SK-N-SH (cell line): ENCODE data around the gene MDK. TPM values are rescaled to one million over a fixed set of nuclear protein-coding genes. Genes with fewer than 3 reads are reported as not detected.

Experiments
- CTCF ChIA-PET: fragments of 300-600, 350-600 bp; formaldehyde crosslinking; extraction: SDS; loops from one replicate; lab custom pipeline; 2021; lab: Yijun Ruan, JAX
- POLR2A ChIA-PET: fragments of 350-600 bp; sonication (Branson Sonifier 250); formaldehyde crosslinking; extraction: SDS; loops from one replicate; lab custom pipeline; 2020; ENCODE audit warnings: antibody characterized with exemption, inconsistent platforms; lab: Yijun Ruan, JAX
- DNase-seq: peaks from one replicate; pipeline ENCODE4 v3.0.0; 2012
- H2AFZ ChIP-seq: fragments of 200-600 bp; sonication (generic); 2 replicates; pipeline ENCODE4 v1.8.1; 2016; ENCODE audit warnings: antibody characterized with exemption, mild to moderate bottlenecking, low read depth
- H3F3A ChIP-seq: fragments of 200-600 bp; sonication (generic); replicated peaks from 2 replicates; pipeline ENCODE3; 2016; ENCODE audit warnings: antibody characterized with exemption, mild to moderate bottlenecking; ENCODE audit not compliant: insufficient read depth
- H3K27ac ChIP-seq, 2 experiments: fragments of 200-500 bp in 1 of 2; fragments of 200-600 bp in 1 of 2; sonication (Bioruptor generic) in 1 of 2; sonication (generic), shearing (Covaris generic) in 1 of 2; 2 replicates each; pipeline versions ENCODE4 v1.5.1 to v1.6.1; 2014 to 2016; ENCODE audit warnings: low read depth in 2 of 2, inconsistent platforms in 1 of 2, low read length in 1 of 2, mild to moderate bottlenecking in 1 of 2, mixed read lengths in 1 of 2
- H3K27me3 ChIP-seq: fragments of 200-600 bp; sonication (generic), shearing (Covaris generic); 2 replicates; pipeline ENCODE4 v1.6.1; 2016; ENCODE audit warnings: mixed run types; ENCODE audit not compliant: insufficient read depth
- H3K36me3 ChIP-seq, 2 experiments: fragments of 200-500 bp in 1 of 2; fragments of 200-600 bp in 1 of 2; sonication (Bioruptor generic) in 1 of 2; sonication (generic) in 1 of 2; replicated peaks in 1 of 2; 2 replicates each; pipeline versions ENCODE3 to v1.5.1; 2014 to 2016; ENCODE audit warnings: low read length in 1 of 2, mild to moderate bottlenecking in 1 of 2; ENCODE audit not compliant: insufficient read depth in 2 of 2, control insufficient read depth in 1 of 2
- H3K4me1 ChIP-seq, 2 experiments: fragments of 200-500 bp in 1 of 2; fragments of 200-600 bp in 1 of 2; sonication (Bioruptor generic) in 1 of 2; sonication (generic), shearing (Covaris generic) in 1 of 2; 2 replicates each; pipeline versions ENCODE4 v1.5.1 to v1.6.1; 2014 to 2016; ENCODE audit warnings: low read depth in 1 of 2, low read length in 1 of 2, mixed run types in 1 of 2; ENCODE audit not compliant: insufficient read depth in 2 of 2, control insufficient read depth in 1 of 2
- H3K4me2 ChIP-seq: fragments of 200-600 bp; sonication (generic), shearing (Covaris generic); 2 replicates; pipeline ENCODE4 v1.6.1; 2017; ENCODE audit warnings: mixed run types
- H3K4me3 ChIP-seq, 2 experiments: fragments of 200-500 bp in 1 of 2; fragments of 200-600 bp in 1 of 2; sonication (Bioruptor generic) in 1 of 2; sonication (generic), shearing (Covaris generic) in 1 of 2; 2 replicates each; pipeline versions ENCODE4 v1.5.1 to v1.8.1; 2014 to 2016; ENCODE audit warnings: low read depth in 2 of 2, inconsistent platforms in 1 of 2, low read length in 1 of 2, mild to moderate bottlenecking in 1 of 2, mixed read lengths in 1 of 2, moderate library complexity in 1 of 2
- H3K79me2 ChIP-seq: fragments of 200-600 bp; sonication (generic); 2 replicates; pipeline ENCODE4 v1.8.1; 2017; ENCODE audit warnings: mild to moderate bottlenecking; ENCODE audit not compliant: insufficient read depth
- H3K9ac ChIP-seq: fragments of 200-600 bp; sonication (generic); 2 replicates; pipeline ENCODE4 v1.6.1; 2017; ENCODE audit warnings: mixed run types
- H3K9me2 ChIP-seq: fragments of 200-600 bp; sonication (generic); 2 replicates; pipeline ENCODE4 v1.6.1; 2017; ENCODE audit warnings: mixed run types
- H3K9me3 ChIP-seq: fragments of 200-600 bp; sonication (generic); 2 replicates; pipeline ENCODE4 v1.6.1; 2017; ENCODE audit warnings: mixed run types, mild to moderate bottlenecking, moderate library complexity
- H4K20me1 ChIP-seq: fragments of 200-600 bp; sonication (generic); 2 replicates; pipeline ENCODE4 v1.6.1; 2017; ENCODE audit warnings: mild to moderate bottlenecking, mixed run types; ENCODE audit not compliant: insufficient read depth
- CTCF ChIP-seq: fragments of 200-600 bp; sonication (generic); IDR thresholded peaks from 2 replicates; pipeline ENCODE4 v1.6.1; 2017; ENCODE audit warnings: antibody characterized with exemption, mild to moderate bottlenecking, moderate library complexity
- ELF1 ChIP-seq: IDR thresholded peaks from 2 replicates; pipeline ENCODE4 v1.4.0; 2012
- FOSL2 ChIP-seq: IDR thresholded peaks from 2 replicates; pipeline ENCODE4 v1.4.0; 2012; ENCODE audit warnings: low read depth, mild to moderate bottlenecking, moderate library complexity, borderline replicate concordance
- FOXJ3 ChIP-seq: sonication (generic); formaldehyde crosslinking; IDR thresholded peaks from 2 replicates; pipeline ENCODE4 v1.5.1; 2020; ENCODE audit warnings: mild to moderate bottlenecking, missing genetic modification reagents
- GABPA ChIP-seq: IDR thresholded peaks from 2 replicates; pipeline ENCODE4 v1.4.0; 2012; ENCODE audit warnings: low read depth, mild to moderate bottlenecking
- IRF3 ChIP-seq: fragments of 150-350 bp; IDR thresholded peaks from 2 replicates; pipeline ENCODE4 v1.6.1; 2016; ENCODE audit warnings: mild to moderate bottlenecking, low read depth, low read length
- MEF2A ChIP-seq: IDR thresholded peaks from 2 replicates; pipeline ENCODE4 v1.4.0; 2012; ENCODE audit warnings: low read depth, borderline replicate concordance
- MXI1 ChIP-seq: IDR thresholded peaks from 2 replicates; pipeline ENCODE4 v1.6.1; 2012; ENCODE audit warnings: mild to moderate bottlenecking, low read depth, low read length, improper control_type of control experiment
- NFIC ChIP-seq: IDR thresholded peaks from 2 replicates; pipeline ENCODE4 v1.4.0; 2012; ENCODE audit warnings: borderline replicate concordance
- NRF1 ChIP-seq: IDR thresholded peaks from 2 replicates; pipeline ENCODE4 v1.6.1; 2012; ENCODE audit warnings: low read depth, mild to moderate bottlenecking, low read length
- POLR2AphosphoS5 ChIP-seq: IDR thresholded peaks from 2 replicates; pipeline ENCODE4 v1.6.1; 2012; ENCODE audit warnings: low read depth, low read length
- RAD21 ChIP-seq: IDR thresholded peaks from 2 replicates; pipeline ENCODE4 v1.6.1; 2012; ENCODE audit warnings: mild to moderate bottlenecking, low read length
- RCOR1 ChIP-seq: fragments of 150-350 bp; IDR thresholded peaks from 2 replicates; pipeline ENCODE4 v1.6.1; 2017; ENCODE audit warnings: antibody characterized with exemption, low read length
- RXRA ChIP-seq: IDR thresholded peaks from 2 replicates; pipeline ENCODE4 v1.4.0; 2012; ENCODE audit warnings: low read depth, mild to moderate bottlenecking, borderline replicate concordance
- SIN3A ChIP-seq: IDR thresholded peaks from 2 replicates; pipeline ENCODE4 v1.6.1; 2012; ENCODE audit warnings: low read depth, mild to moderate bottlenecking, low read length, moderate library complexity, borderline replicate concordance
- SMC3 ChIP-seq: IDR thresholded peaks from 2 replicates; pipeline ENCODE4 v1.6.1; 2012; ENCODE audit warnings: low read depth, low read length, improper control_type of control experiment
- TAF1 ChIP-seq: IDR thresholded peaks from 2 replicates; pipeline ENCODE4 v1.6.1; 2012; ENCODE audit warnings: low read depth, mild to moderate bottlenecking, low read length, moderate library complexity, borderline replicate concordance
- USF2 ChIP-seq: fragments of 150-350 bp; IDR thresholded peaks from 2 replicates; pipeline ENCODE4 v1.6.1; 2017; ENCODE audit warnings: antibody characterized with exemption, low read length, low read depth, borderline replicate concordance
- WGBS: methylation state at CpG from one replicate; pipeline ENCODE4 v1.1.6; 2017; ENCODE audit warnings: low lambda C conversion rate; 5-methylcytosine and 5-hydroxymethylcytosine counted together
- polyA plus RNA-seq, 3 experiments: library from polyadenylated mRNA; depleted of rRNA; stranded (reverse); fragments of >200 nt; gene quantifications; 2 replicates each; pipeline ENCODE4 v1.2.3, GENCODE V29; 2012
- TF ChIP-seq, protein P1 (sequence below): IDR thresholded peaks from 2 replicates; pipeline ENCODE4 v1.4.0; 2012; ENCODE audit warnings: low read depth
- TF ChIP-seq, protein P2 (sequence below): IDR thresholded peaks from 2 replicates; pipeline ENCODE4; 2012

MDK gene
- polyA plus RNA-seq, 1 of the 3 experiments (the other 2 are of a cell fraction), result 2,395 TPM

DNA sequence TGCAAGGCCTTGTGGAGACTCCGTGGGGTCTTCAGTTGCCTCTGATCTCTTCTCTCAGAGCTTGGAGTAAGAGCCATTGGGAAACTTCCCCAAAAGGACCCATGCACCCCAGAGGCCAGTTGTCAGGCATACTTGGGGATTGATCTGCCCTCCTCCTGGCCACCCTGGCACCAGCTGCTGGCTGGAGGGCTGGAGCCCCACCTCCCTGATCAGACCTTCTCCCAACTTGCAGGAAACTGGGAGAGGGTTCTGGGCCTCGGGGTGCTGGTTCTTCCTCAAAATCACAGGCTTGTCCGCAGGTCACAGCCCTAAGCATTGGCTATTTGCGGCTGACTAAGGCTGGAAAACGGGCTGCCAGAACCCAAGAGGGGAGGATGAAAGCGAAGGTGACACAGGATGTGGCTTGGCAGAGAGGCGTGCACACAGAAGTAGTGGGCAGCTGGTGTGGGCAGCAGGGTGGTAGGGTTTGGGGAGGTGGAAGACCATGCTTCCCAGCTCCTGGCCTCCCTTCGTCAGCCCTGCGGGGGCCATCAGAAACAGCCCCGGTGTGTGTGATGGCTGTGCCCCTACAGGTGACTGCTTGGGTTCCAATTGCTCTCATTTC is 35.5 kb upstream of the MDK start:
- Histone ChIP-seq H3K9me2 (no peaks in the 10 kb centered on the region), H3K4me1 (peaks cover 11 to 23% of the 10 kb centered on the region in 2 experiments; a peak in 3 of 4 replicates), H3K9ac (no peak overlapping the region), H3K4me3 (no peak overlapping the region), H3K27ac (no peak overlapping the region), H2AFZ (no peak overlapping the region), H4K20me1 (peaks cover 13% of the 10 kb centered on the region; the same call in 1 of the 2 replicates), H3F3A (no peaks in the 10 kb centered on the region), H3K9me3 (no peaks in the 10 kb centered on the region), H3K36me3 (peaks cover 0 to 3% of the 10 kb centered on the region in 2 experiments), H3K27me3 (no peaks in the 10 kb centered on the region), H3K4me2 (no peak overlapping the region), H3K79me2 (peaks cover 32% of the 10 kb centered on the region)
- POLR2A ChIA-PET, result no interaction called here
- DNase-seq, result no peak
- TF ChIP-seq MEF2A (no peak), TAF1 (no peak), FOXJ3 (CRISPR knock-in tag) (no peak), SIN3A (no peak), RXRA (no peak), NRF1 (no peak), SMC3 (no peak), GABPA (no peak), NFIC (no peak), IRF3 (no peak)
- TF ChIP-seq, protein P1, sequence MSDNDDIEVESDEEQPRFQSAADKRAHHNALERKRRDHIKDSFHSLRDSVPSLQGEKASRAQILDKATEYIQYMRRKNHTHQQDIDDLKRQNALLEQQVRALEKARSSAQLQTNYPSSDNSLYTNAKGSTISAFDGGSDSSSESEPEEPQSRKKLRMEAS, result no peak
- TF ChIP-seq, protein P2, sequence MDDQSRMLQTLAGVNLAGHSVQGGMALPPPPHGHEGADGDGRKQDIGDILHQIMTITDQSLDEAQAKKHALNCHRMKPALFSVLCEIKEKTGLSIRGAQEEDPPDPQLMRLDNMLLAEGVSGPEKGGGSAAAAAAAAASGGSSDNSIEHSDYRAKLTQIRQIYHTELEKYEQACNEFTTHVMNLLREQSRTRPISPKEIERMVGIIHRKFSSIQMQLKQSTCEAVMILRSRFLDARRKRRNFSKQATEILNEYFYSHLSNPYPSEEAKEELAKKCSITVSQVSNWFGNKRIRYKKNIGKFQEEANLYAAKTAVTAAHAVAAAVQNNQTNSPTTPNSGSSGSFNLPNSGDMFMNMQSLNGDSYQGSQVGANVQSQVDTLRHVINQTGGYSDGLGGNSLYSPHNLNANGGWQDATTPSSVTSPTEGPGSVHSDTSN, result no peak
- CTCF ChIA-PET, result interaction anchor here (1.1 to 17.7 kb wide), 12 partner anchors 9 to 144 kb away, joined by 3 to 423 read pairs (median 4); no protein-coding TSS in a partner anchor
- WGBS, result 86% methylated on average over 7 of the region's 10 CpGs

- Histone ChIP-seq H3K9me2 (no peaks in the 10 kb centered on the region), H3F3A (no peaks in the 10 kb centered on the region), H3K79me2 (peaks cover 43% of the 10 kb centered on the region), H3K27ac (peak within 1 kb of the TSS in 1 of 2 experiments; percentile 5; a peak in 1 of 4 replicates), H4K20me1 (peaks cover 22% of the 10 kb centered on the region; the same call in 1 of the 2 replicates), H3K4me1 (peaks cover 19 to 22% of the 10 kb centered on the region in 2 experiments; a peak in 3 of 4 replicates), H3K27me3 (no peaks in the 10 kb centered on the region), H2AFZ (peak within 1 kb of the TSS; percentile 86; the same call in 1 of the 2 replicates), H3K4me2 (peak within 1 kb of the TSS; percentile 99), H3K36me3 (peaks cover 0 to 3% of the 10 kb centered on the region in 2 experiments), H3K9me3 (no peaks in the 10 kb centered on the region), H3K9ac (peak within 1 kb of the TSS; percentile 78), H3K4me3 (peak within 1 kb of the TSS; percentile 82 to 86)
- ChIA-PET POLR2A (interaction anchor here (1.2 kb wide), 1 partner anchor 104 kb away, joined by 6 read pairs; no protein-coding TSS in a partner anchor), CTCF (interaction anchor here (0.6 to 17.7 kb wide), 19 partner anchors 14 to 272 kb away, joined by 3 to 423 read pairs (median 5); partner anchors contain the start of gene CHRM4)
- peak; percentile 100 for DNase-seq
- TF ChIP-seq RAD21 (peak; percentile 56; the same call in 1 of the 2 replicates), CTCF (peak; percentile 53), MXI1 (peak; percentile 33; the same call in 1 of the 2 replicates), SMC3 (peak; percentile 65), POLR2AphosphoS5 (peak; percentile 40; the same call in 1 of the 2 replicates), SIN3A (no peak), TAF1 (peak; percentile 33; the same call in 1 of the 2 replicates), RCOR1 (0 out of 2 replicates have a peak, but pooled peaks have one; percentile 36), NRF1 (peak; percentile 58; the same call in 1 of the 2 replicates), ELF1 (peak; percentile 74), FOSL2 (no peak), USF2 (no peak)
- WGBS, result 21% methylated on average over 30 of the region's 80 CpGs
Observed at GRCh38 chr11:46346886-46347636, 34.4 kb upstream of the MDK start, which contains the start of gene DGKZ. Gene DGKZ (plus strand): TSS chr11:46347463. CDS start chr11:46347660, 197 bp downstream.
